GM21360 (cell line): Measurements from ENCODE around the gene TPSAB1.
"Not testable (repeated sequence)": the region's sequence is repeated elsewhere in the genome, so short reads cannot be mapped to it uniquely, and the experiment has no call there.

ENCODE experiments used
- ATAC-seq: cut with Tn5 transposase; IDR thresholded peaks from one replicate; pipeline ENCODE4 v1.9.1; 2021; ENCODE audit warnings: mild to moderate bottlenecking, moderate library complexity; ENCODE audit not compliant: unreplicated experiment

TPSAB1 gene

GRCh38 chr16:1223355-1224214 lies 16.9 kb upstream of the TPSAB1 start:
- no peak for ATAC-seq

DNA sequence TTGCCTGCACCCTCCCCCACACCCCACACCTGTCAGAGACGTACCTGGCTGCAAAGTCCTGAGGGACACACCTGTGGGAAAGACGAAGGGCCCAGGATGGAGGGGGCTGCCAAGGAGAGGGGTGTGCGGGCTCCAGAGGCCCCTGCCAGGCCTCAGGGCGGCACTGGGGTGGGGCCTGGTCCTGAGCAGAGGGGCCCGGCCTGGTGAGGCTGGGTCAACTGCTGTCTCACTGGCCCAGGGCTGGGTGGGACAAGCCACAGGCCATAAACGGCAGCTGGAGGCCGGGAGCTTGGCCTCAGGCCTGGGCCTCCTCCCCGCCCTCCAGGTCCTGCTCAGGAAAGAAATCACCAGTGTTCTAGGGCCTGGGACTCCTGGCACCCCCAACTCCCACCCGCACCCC lies 15.9 kb upstream of the TPSAB1 start:
- ATAC-seq: no peak

DNA sequence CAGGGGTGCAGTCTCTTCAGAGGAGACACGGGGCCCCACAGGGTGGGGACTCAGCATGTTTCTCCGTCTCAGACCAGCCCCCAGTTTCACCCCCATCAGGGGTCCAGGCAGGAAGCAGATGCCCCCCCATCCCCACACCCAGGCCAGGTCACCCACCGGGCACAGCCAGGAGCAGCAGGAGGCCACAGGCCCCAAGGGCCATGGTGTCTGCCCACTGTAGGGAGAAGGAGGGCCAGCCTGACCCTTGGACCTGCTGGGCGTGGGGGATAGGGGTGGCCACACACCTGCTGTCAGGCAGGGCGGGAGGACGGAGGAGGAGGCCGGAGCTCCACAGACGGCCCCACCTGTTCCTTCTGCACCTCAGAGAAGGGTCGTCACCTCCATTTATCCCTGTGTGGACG lies 15.5 kb upstream of the TPSAB1 start, which contains the start of gene TPSG1:
Gene TPSG1 (minus strand): TSS at position 218 of the 401 bp plus-strand sequence. CDS start 16 bp downstream, at position 202.
- ATAC-seq: no peak

DNA sequence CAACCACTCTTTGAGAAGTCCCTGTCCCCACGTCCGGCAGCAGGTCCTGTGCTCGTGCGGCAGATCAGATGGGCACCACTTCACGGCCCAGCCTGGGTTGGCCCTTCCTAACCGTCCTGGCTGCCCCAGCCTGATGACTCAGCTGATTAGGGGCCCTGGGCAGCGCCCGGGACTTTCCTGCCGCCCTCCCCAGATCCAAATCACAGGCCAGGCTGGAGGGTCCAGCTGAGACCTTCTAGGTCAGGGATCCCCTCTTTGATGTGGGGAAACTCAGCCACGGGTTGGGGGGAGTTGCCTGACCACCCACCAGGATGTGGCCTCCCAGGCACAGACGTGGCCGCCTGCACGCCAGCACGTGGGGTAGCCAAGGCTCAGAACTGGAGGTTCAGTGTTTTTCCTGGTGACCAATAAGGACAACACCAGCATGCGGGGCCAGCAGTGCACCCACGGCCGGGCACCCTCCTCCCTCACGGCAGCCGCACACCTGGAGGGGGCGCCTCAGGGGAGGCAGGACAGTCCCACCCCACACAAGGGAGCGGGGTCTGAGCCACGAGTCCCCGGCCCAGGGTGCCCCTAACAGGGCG lies 14.7 kb upstream of the TPSAB1 start:
- ATAC-seq: not testable (repeated sequence)

DNA sequence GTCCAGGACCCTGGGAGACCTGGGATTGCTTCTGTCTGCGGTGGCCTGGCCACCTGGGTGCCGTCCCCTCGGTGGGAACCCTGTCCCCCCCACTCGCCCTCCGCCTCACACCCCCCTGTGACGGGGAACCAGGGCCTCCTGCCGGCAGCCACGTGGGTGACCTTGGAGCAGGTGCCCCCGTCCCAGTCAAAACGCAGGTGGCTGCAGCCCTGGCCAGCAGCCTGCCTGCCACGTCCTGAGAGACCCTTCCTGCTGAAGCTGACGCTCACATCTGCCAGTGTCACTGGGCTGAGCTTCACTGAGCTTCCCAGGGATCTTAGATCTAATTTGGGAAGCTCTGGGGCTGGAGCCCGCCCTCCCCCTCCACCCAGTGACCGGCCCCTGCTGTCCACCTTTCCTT lies 13.8 kb upstream of the TPSAB1 start:
- not testable (repeated sequence) for ATAC-seq

DNA sequence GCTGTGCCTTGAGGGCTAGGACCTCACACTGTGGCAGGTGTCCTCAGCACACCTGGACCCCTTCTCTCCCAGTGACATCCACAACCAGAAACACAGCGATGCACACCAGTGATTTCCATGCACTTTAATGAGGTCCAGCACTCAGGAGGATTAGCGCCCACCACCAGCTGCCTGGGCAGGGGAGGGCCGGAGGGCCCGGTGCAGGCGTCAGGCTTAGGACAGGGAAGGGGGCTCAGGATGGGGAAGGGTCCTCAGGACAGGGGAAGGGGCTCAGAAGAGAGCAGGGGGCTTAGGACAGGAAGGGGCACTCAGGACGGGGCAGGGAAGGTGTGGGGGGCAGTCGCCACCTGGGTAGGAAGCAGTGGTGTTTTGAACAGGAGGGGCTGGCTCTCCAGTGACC lies 12.3 kb upstream of the TPSAB1 start:
- ATAC-seq: not testable (repeated sequence)

DNA sequence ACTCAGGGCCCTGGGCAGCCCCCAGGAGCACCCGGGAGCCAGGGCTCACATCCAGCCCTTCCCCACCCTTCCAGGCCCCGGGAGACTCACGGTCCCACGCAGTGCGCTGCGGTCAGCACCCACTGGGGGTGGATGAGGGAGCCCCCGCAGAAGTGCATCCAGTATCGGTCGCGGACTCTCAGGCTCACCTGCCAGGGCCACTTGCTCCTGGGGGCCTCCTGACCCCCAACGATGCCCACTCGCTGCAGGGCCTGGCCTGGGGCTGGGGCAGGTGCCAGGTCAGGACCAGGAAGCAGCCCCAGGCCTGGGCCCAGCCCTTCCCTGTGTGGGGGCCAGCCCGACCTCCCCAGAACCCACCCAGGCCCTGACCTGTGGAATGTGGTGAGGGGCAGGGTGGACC lies 11.0 kb upstream of the TPSAB1 start:
- not testable (repeated sequence) for ATAC-seq

DNA sequence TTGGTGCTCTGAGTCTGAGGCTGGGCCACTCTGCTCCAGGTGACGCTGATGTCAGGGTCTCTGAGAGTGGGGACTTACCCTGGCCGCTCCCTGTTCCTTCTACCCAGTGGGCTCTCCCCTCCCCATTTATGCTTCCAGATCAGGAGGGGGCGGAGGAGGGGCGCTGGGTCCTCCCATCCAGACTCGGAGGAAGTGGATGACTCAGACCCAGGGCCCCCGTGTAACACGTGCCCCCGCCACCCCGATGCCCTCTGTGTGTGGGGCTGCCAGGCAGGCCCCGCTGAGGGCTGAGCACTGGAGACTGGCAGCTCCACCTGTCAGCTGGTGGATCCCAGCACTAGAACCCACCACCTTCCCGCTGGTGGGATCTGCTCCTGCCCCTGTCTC lies 10.4 kb upstream of the TPSAB1 start, which contains the start of gene TPSB2:
Gene TPSB2 (minus strand): TSS at position 101 of the 387 bp plus-strand sequence. CDS start 233 bp downstream, outside the sequence.
- not testable (repeated sequence) for ATAC-seq

GRCh38 chr16:1230471-1231212 lies 9.9 kb upstream of the TPSAB1 start:
- not testable (repeated sequence) for ATAC-seq

DNA sequence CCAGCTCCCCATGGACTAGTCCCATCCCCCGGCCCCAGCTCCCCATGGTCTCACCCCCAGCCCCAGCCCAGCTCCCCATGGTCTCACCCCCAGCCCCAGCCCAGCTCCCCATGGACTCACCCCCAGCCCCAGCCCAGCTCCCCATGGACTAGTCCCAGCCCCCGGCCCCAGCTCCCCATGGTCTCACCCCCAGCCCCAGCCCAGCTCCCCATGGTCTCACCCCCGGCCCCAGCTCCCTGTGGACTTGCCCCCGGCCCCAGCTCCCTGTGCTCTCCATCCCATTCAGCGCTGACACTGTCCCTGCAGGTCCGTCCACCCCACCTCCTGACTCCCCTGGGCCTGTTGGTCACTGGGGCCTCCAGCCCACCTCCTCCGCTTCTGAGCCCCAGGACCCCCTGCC lies 9.2 kb upstream of the TPSAB1 start:
- not testable (repeated sequence) for ATAC-seq

DNA sequence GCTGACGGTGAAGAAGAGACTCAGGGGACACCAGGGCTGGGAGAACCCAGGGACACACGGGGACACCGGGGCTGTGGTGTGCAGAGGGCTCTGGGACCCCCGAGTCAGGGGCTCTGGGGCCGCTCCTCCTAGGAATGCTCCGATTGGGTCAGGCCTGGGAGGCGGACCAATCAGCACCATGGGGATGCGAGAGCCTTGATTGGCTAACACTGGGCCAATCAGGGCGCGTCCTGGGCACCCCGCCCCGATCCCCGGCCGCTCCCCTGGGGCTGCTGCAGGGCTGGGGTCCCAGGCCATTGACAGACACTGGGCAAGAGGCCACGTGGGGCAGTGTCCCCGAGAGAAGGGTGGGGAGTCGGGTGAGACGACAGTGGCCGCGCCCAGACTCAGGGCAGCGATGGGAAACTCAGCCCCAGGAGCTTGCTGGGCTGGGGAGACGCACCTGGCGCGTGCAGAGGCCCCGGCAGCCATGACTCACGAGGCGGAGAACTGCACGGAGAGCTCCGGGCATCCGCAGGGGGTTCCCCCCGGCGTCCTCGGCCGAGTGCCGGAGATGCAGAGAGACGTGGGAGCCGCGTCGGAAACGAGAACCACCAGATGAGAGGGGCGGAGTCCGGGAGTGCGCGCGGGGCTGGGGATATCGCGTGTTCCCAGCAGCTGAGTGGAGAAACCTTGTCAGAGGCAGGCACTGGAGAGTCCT lies 8.3 kb upstream of the TPSAB1 start:
- not testable (repeated sequence) for ATAC-seq

DNA sequence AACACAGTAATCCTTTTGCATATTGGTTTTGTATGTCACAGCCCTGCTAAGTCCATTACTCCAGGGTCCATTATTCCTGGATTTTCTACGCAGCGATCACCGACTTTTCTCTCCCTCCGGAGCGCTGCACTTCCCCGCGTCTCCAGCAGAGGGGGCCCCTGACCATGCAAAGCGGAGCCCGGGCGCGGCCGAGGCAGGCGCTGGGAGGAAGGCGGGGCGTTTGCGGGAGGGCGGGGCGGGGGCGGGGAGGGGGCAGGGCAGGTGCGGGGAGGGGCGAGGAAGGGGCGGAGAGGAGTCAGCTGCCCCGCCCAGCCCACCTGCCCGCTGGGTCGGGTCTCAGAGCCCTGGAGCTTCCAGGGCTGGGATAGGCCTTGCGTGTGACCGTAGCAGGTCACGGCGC lies 3.8 kb upstream of the TPSAB1 start:
- ATAC-seq: not testable (repeated sequence)

DNA sequence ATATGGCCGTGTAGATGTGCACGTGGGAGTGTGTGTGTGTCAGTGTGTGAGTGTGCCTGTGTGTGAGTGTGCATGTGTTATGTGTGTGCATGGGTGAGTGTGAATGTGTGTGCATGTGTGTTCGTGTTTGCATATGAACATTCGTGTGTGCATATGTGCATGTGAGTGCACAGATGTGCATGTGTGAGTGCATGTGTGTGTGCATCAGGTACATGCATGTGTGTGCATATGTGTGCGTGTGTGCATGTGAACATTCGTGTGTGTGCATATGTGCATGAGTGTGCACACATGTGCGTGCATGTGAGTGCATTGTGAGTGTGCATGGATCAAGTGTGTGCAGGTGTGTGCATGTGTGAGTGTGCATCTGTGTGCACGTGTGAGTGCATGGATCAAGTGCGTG lies 2.5 kb upstream of the TPSAB1 start:
- ATAC-seq: no peak

GRCh38 chr16:1238909-1239308 lies 1.6 kb upstream of the TPSAB1 start:
- not testable (repeated sequence) for ATAC-seq

GRCh38 chr16:1239575-1239974 lies 930 bp upstream of the TPSAB1 start:
- ATAC-seq: not testable (repeated sequence)

DNA sequence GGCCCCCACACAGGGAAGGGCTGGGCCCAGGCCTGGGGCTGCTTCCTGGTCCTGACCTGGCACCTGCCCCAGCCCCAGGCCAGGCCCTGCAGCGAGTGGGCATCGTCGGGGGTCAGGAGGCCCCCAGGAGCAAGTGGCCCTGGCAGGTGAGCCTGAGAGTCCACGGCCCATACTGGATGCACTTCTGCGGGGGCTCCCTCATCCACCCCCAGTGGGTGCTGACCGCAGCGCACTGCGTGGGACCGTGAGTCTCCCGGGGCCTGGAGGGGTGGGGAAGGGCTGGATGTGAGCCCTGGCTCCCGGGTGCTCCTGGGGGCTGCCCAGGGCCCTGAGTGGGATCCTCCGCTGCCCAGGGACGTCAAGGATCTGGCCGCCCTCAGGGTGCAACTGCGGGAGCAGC lies 576 bp downstream of the TPSAB1 start:
- ATAC-seq: not testable (repeated sequence)

- not testable (repeated sequence) for ATAC-seq
These were observed 2.9 kb downstream of the TPSAB1 start for GRCh38 chr16:1243363-1243762.

GRCh38 chr16:1243907-1244850 lies 3.7 kb downstream of the TPSAB1 start:
- not testable (repeated sequence) for ATAC-seq

GRCh38 chr16:1244881-1245280 lies 4.4 kb downstream of the TPSAB1 start:
- ATAC-seq: no peak
